ENCODE measurements around the gene CCDC9B. TPM values are rescaled to one million over a fixed set of nuclear protein-coding genes. Genes with fewer than 3 reads are reported as not detected.

CCDC9B gene
- total RNA-seq, 1 experiment from 2014 or later, result 9.4 TPM

- no peak for DNase-seq (ENCODE audit: low read depth)
These were observed 47.7 kb downstream of the CCDC9B start for GRCh38 chr15:40293006-40293405.

- DNase-seq (ENCODE audit: low read depth), result no peak
These were observed 48.5 kb downstream of the CCDC9B start for GRCh38 chr15:40292246-40292645.

GRCh38 chr15:40290918-40291574 is 49.7 kb downstream of the CCDC9B start:
- peak; percentile 51 for DNase-seq (ENCODE audit: low read depth)

- DNase-seq (ENCODE audit: low read depth), result no peak
These were observed 50.2 kb downstream of the CCDC9B start for GRCh38 chr15:40290545-40290917.

- peak; percentile 58 for DNase-seq (ENCODE audit: low read depth)
These were observed 51.5 kb downstream of the CCDC9B start for GRCh38 chr15:40289140-40289775.

- no peak for DNase-seq (ENCODE audit: low read depth)
These were observed 52.8 kb downstream of the CCDC9B start for GRCh38 chr15:40287968-40288367.

GRCh38 chr15:40287505-40287904 is 53.2 kb downstream of the CCDC9B start:
- no peak for DNase-seq (ENCODE audit: low read depth)

- DNase-seq (ENCODE audit: low read depth), result no peak
These were observed 53.9 kb downstream of the CCDC9B start for GRCh38 chr15:40286794-40287193.

GRCh38 chr15:40286061-40286532 is 54.6 kb downstream of the CCDC9B start:
- no peak for DNase-seq (ENCODE audit: low read depth)

- no peak for DNase-seq (ENCODE audit: low read depth)
These were observed 55.2 kb downstream of the CCDC9B start for GRCh38 chr15:40285554-40286011.

GRCh38 chr15:40285151-40285550 is 55.6 kb downstream of the CCDC9B start:
- peak; percentile 32 for DNase-seq (ENCODE audit: low read depth)

GRCh38 chr15:40283615-40284300 is 57.0 kb downstream of the CCDC9B start:
- no peak for DNase-seq (ENCODE audit: low read depth)

- DNase-seq (ENCODE audit: low read depth), result peak; percentile 17
These were observed 57.7 kb downstream of the CCDC9B start, which contains the start of gene ANKRD63 for GRCh38 chr15:40282869-40283614. TSS of gene ANKRD63 (minus strand) at chr15:40283064. CDS start at chr15:40282586, 478 bp downstream.

- DNase-seq (ENCODE audit: low read depth), result peak; percentile 25
These were observed 58.4 kb downstream of the CCDC9B start for GRCh38 chr15:40282147-40282868.

GRCh38 chr15:40281801-40282146 is 59.0 kb downstream of the CCDC9B start:
- DNase-seq (ENCODE audit: low read depth), result no peak

Other genes starting within 250 kb of the CCDC9B start
- 5.4 and 12.1 TPM in 2 replicates for gene BMF, start 232.1 kb downstream of the CCDC9B start, total RNA-seq (2014; rRNA removed; shearing (Covaris generic))
- 47.1 and 54.0 TPM in 2 replicates for gene BUB1B, start 179.9 kb downstream of the CCDC9B start, total RNA-seq (2014; rRNA removed; shearing (Covaris generic))
- 9.8 and 13.0 TPM in 2 replicates for gene PAK6, start 101.9 kb downstream of the CCDC9B start, total RNA-seq (2014; rRNA removed; shearing (Covaris generic))
- not detected in 2 replicates for gene ANKRD63, start 57.9 kb downstream of the CCDC9B start, total RNA-seq (2014; rRNA removed; shearing (Covaris generic))
- not detected in 2 replicates for gene PLCB2, start 33.0 kb downstream of the CCDC9B start, total RNA-seq (2014; rRNA removed; shearing (Covaris generic))
- 21.6 and 29.3 TPM in 2 replicates for gene INAFM2, start 17.2 kb downstream of the CCDC9B start, total RNA-seq (2014; rRNA removed; shearing (Covaris generic))
- not detected in 2 replicates for gene PHGR1, start 10.1 kb upstream of the CCDC9B start, total RNA-seq (2014; rRNA removed; shearing (Covaris generic))
- gene DISP2, start 17.3 kb upstream of the CCDC9B start, total RNA-seq (2014; rRNA removed; shearing (Covaris generic)), result 0.49 and 2.4 TPM in 2 replicates
- gene KNSTRN, start 41.8 kb upstream of the CCDC9B start, total RNA-seq (2014; rRNA removed; shearing (Covaris generic)), result 76.1 and 91.7 TPM in 2 replicates
- 10.6 and 19.5 TPM in 2 replicates for gene IVD, start 64.9 kb upstream of the CCDC9B start, total RNA-seq (2014; rRNA removed; shearing (Covaris generic))
- gene BAHD1, start 100.0 kb upstream of the CCDC9B start, total RNA-seq (2014; rRNA removed; shearing (Covaris generic)), result 6.5 and 16.6 TPM in 2 replicates
- gene CHST14, start 130.0 kb upstream of the CCDC9B start, total RNA-seq (2014; rRNA removed; shearing (Covaris generic)), result 35.5 and 40.5 TPM in 2 replicates
- gene CCDC32, start 224.1 kb upstream of the CCDC9B start, total RNA-seq (2014; rRNA removed; shearing (Covaris generic)), result 13.3 and 24.9 TPM in 2 replicates
- 9.4 and 11.0 TPM in 2 replicates for gene RPUSD2, start 228.4 kb upstream of the CCDC9B start, total RNA-seq (2014; rRNA removed; shearing (Covaris generic))